Tibial nerve (tissue), 4 donors: Measurements from ENCODE around the gene CGNL1. TPM values are rescaled to one million over a fixed set of nuclear protein-coding genes. Genes with fewer than 3 reads are reported as not detected.

Experiments
- DNase-seq, 2 donors: peaks; one replicate each; pipeline ENCODE4 v3.0.0-alpha.2; 2019; ENCODE audit warnings: low spot score in 2 of 2
- H3K27ac ChIP-seq, 4 donors: fragments of 200-600 bp; sonication (generic) in 3 of 4; one replicate each; pipeline ENCODE4 v1.5.1; 2017 to 2019; ENCODE audit warnings: mild to moderate bottlenecking in 1 of 4
- H3K27me3 ChIP-seq, 2 donors: fragments of 200-600 bp; sonication (generic) in 1 of 2; one replicate each; pipeline versions ENCODE4 v1.5.1 to v1.6.0; 2017 to 2019
- H3K36me3 ChIP-seq, 3 donors: fragments of 200-600 bp; sonication (generic); one replicate each; pipeline ENCODE4 v1.5.1; 2018 to 2019
- H3K4me1 ChIP-seq, 4 donors: fragments of 200-600 bp; sonication (generic) in 3 of 4; one replicate each; pipeline ENCODE4 v1.5.1; 2017 to 2019
- H3K4me3 ChIP-seq, 4 donors: fragments of 200-600 bp; sonication (generic) in 3 of 4; one replicate each; pipeline ENCODE4 v1.5.1; 2017 to 2019; ENCODE audit warnings: mild to moderate bottlenecking in 1 of 4, moderate library complexity in 1 of 4
- H3K9me3 ChIP-seq, 4 donors: fragments of 200-600 bp; sonication (generic) in 3 of 4; one replicate each; pipeline ENCODE4 v1.5.1; 2017 to 2019
- CTCF ChIP-seq, 5 experiments: fragments of 200-600 bp in 3 of 5; fragments of 450-650 bp in 2 of 5; sonication (generic) in 3 of 5; IDR thresholded peaks; one replicate each; pipeline ENCODE4 v1.5.1; 2016 to 2019; ENCODE audit warnings: antibody characterized with exemption in 5 of 5, mild to moderate bottlenecking in 3 of 5, moderate library complexity in 2 of 5
- EP300 ChIP-seq, 2 donors: sonication (generic); formaldehyde crosslinking; IDR thresholded peaks; one replicate each; pipeline ENCODE4 v1.6.1; 2017; ENCODE audit warnings: antibody characterized with exemption in 2 of 2, mild to moderate bottlenecking in 1 of 2
- POLR2A ChIP-seq, 2 donors: fragments of 450-650 bp; IDR thresholded peaks; one replicate each; pipeline ENCODE4 v1.6.1; 2017; ENCODE audit warnings: antibody characterized with exemption in 2 of 2, mild to moderate bottlenecking in 2 of 2, moderate library complexity in 2 of 2
- WGBS, 2 donors: methylation state at CpG; one replicate each; pipeline ENCODE4 v1.1.5; 2018; 5-methylcytosine and 5-hydroxymethylcytosine counted together
- total RNA-seq, 4 donors: library from RNA; depleted of rRNA; stranded (reverse); fragments of >200 nt; gene quantifications; one replicate each; pipeline ENCODE4 v1.1.0, GENCODE V29; 2016

CGNL1 gene
- total RNA-seq, 4 donors from 2014 or later: 15.9 to 36.7 (median 29.2) TPM

- no peak overlapping the region for H3K27ac ChIP-seq
- no peak overlapping the region for H3K4me3 ChIP-seq
- 65 to 68% methylated on average over 9 of the region's 9 CpGs for WGBS, 2 donors
- TF ChIP-seq POLR2A (IDR thresholded peaks at IDR 0.05) (no peak), EP300 (IDR thresholded peaks at IDR 0.05) (no peak), CTCF (IDR thresholded peaks at IDR 0.05) (no peak)
- H3K4me1 ChIP-seq: peaks cover 0 to 30% (median 0%) of the 10 kb centered on the region in 4 donors
- H3K9me3 ChIP-seq: no peaks in the 10 kb centered on the region
- H3K36me3 ChIP-seq: no peaks in the 10 kb centered on the region
- peaks cover 0 to 5% of the 10 kb centered on the region in 2 donors for H3K27me3 ChIP-seq
- DNase-seq: no peak
Measured at GRCh38 chr15:57595011-57595866, 218.9 kb downstream of the CGNL1 start.

- H3K36me3 ChIP-seq: no peaks in the 10 kb centered on the region
- no peak for DNase-seq
- no peak overlapping the region for H3K27ac ChIP-seq
- WGBS, 2 donors: 85 to 93% methylated on average over 8 of the region's 8 CpGs
- no peaks in the 10 kb centered on the region for H3K27me3 ChIP-seq
- no peak for TF ChIP-seq EP300 (IDR thresholded peaks at IDR 0.05)
- no peak for TF ChIP-seq CTCF (IDR thresholded peaks at IDR 0.05)
- no peak for TF ChIP-seq POLR2A (IDR thresholded peaks at IDR 0.05)
- H3K9me3 ChIP-seq: no peaks in the 10 kb centered on the region
- no peak overlapping the region for H3K4me3 ChIP-seq
- peaks cover 0 to 19% (median 0%) of the 10 kb centered on the region in 4 donors for H3K4me1 ChIP-seq
Measured at GRCh38 chr15:57596301-57596855, 220.1 kb downstream of the CGNL1 start.

GRCh38 chr15:57596978-57597377, 220.7 kb downstream of the CGNL1 start:
- no peak for DNase-seq
- 73 to 78% methylated on average over 4 of the region's 4 CpGs for WGBS, 2 donors
- H3K4me1 ChIP-seq: peaks cover 0 to 13% (median 0%) of the 10 kb centered on the region in 4 donors
- H3K36me3 ChIP-seq: no peaks in the 10 kb centered on the region
- no peaks in the 10 kb centered on the region for H3K27me3 ChIP-seq
- no peak for TF ChIP-seq POLR2A (IDR thresholded peaks at IDR 0.05)
- TF ChIP-seq EP300 (IDR thresholded peaks at IDR 0.05): no peak
- TF ChIP-seq CTCF (IDR thresholded peaks at IDR 0.05): no peak
- H3K27ac ChIP-seq: no peak overlapping the region
- H3K9me3 ChIP-seq: no peaks in the 10 kb centered on the region
- H3K4me3 ChIP-seq: no peak overlapping the region

GRCh38 chr15:57597431-57597830, 221.1 kb downstream of the CGNL1 start:
- Histone ChIP-seq H3K27me3 (no peaks in the 10 kb centered on the region), H3K9me3 (no peaks in the 10 kb centered on the region), H3K4me1 (peaks cover 0 to 10% (median 0%) of the 10 kb centered on the region in 4 donors), H3K36me3 (no peaks in the 10 kb centered on the region), H3K4me3 (no peak overlapping the region), H3K27ac (no peak overlapping the region)
- no peak for DNase-seq
- 72 to 86% methylated on average over 3 of the region's 3 CpGs for WGBS, 2 donors
- TF ChIP-seq EP300 (IDR thresholded peaks at IDR 0.05) (no peak), CTCF (IDR thresholded peaks at IDR 0.05) (no peak), POLR2A (IDR thresholded peaks at IDR 0.05) (no peak)

- no peaks in the 10 kb centered on the region for H3K9me3 ChIP-seq
- DNase-seq: no peak
- no peaks in the 10 kb centered on the region for H3K36me3 ChIP-seq
- no peak for TF ChIP-seq POLR2A (IDR thresholded peaks at IDR 0.05)
- TF ChIP-seq EP300 (IDR thresholded peaks at IDR 0.05): no peak
- TF ChIP-seq CTCF (IDR thresholded peaks at IDR 0.05): no peak
- H3K27ac ChIP-seq: no peak overlapping the region
- peaks cover 0 to 10% (median 0%) of the 10 kb centered on the region in 4 donors for H3K4me1 ChIP-seq
- no peak overlapping the region for H3K4me3 ChIP-seq
- no peaks in the 10 kb centered on the region for H3K27me3 ChIP-seq
- WGBS, 2 donors: 86 to 87% methylated on average over 5 of the region's 5 CpGs
Measured at GRCh38 chr15:57598346-57598745, 222.0 kb downstream of the CGNL1 start.
